K562 (cell line): ENCODE measurements around the gene PPT2. TPM values are rescaled to one million over a fixed set of nuclear protein-coding genes. Genes with fewer than 3 reads are reported as not detected.
A peak's percentile ranks its signal among the peaks of the same experiment; 100 is the strongest.

Experiments
- ATF2 ChIP-seq: sonication (generic); formaldehyde crosslinking; IDR thresholded peaks from 2 replicates; pipeline ENCODE4 v1.8.1; 2022; ENCODE audit warnings: missing genetic modification reagents
- BCOR ChIP-seq: fragments of 450-650 bp; IDR thresholded peaks from 2 replicates; pipeline ENCODE4 v1.6.1; 2016
- CBFA2T3 ChIP-seq: fragments of 450-650 bp; IDR thresholded peaks from 2 replicates; pipeline ENCODE4 v1.6.1; 2017
- ELF1 ChIP-seq: fragments of 200-800 bp; sonication (Bioruptor generic); IDR thresholded peaks from 2 replicates; pipeline ENCODE4 v1.6.1; 2016; ENCODE audit warnings: missing genetic modification characterization, missing compliant biosample characterization
- ELF4 ChIP-seq: fragments of 450-650 bp; formaldehyde crosslinking; IDR thresholded peaks from 2 replicates; pipeline ENCODE4 v1.4.0; 2022; ENCODE audit warnings: missing genetic modification characterization
- FOXJ3 ChIP-seq: sonication (generic); formaldehyde crosslinking; IDR thresholded peaks from 2 replicates; pipeline ENCODE4 v1.4.0; 2020; ENCODE audit warnings: mild to moderate bottlenecking, missing genetic modification reagents
- GATAD2A ChIP-seq: fragments of 450-650 bp; IDR thresholded peaks from 2 replicates; pipeline ENCODE4 v1.6.1; 2017
- HMG20B ChIP-seq: fragments of 250-450 bp; sonication (Bioruptor Pico); IDR thresholded peaks from 2 replicates; pipeline ENCODE4 v1.5.0; 2021; ENCODE audit warnings: mild to moderate bottlenecking
- IFI16 ChIP-seq: fragments of 250-450 bp; sonication (Bioruptor Pico); IDR thresholded peaks from 2 replicates; pipeline ENCODE4 v2.1.2; 2022; ENCODE audit warnings: mild to moderate bottlenecking, inconsistent platforms
- LARP7 ChIP-seq: fragments of 450-650 bp; IDR thresholded peaks from 2 replicates; pipeline ENCODE4 v1.6.1; 2016
- RBFOX2 ChIP-seq: fragments of 200-400 bp; formaldehyde crosslinking; IDR thresholded peaks from 2 replicates; pipeline ENCODE4 v1.6.1; 2017; ENCODE audit warnings: low read depth, mild to moderate bottlenecking, low read length, moderate library complexity
- SMARCE1 ChIP-seq: fragments of 450-650 bp; IDR thresholded peaks from 2 replicates; pipeline ENCODE4 v1.7.1; 2016; ENCODE audit warnings: mild to moderate bottlenecking
- WHSC1 ChIP-seq: IDR thresholded peaks from one replicate; pipeline ENCODE4 v1.6.1; 2012; ENCODE audit warnings: low read length, control low read depth, inconsistent platforms
- ZNF740 ChIP-seq, 3 experiments: fragments of 200-800 bp in 1 of 3; sonication (Bioruptor generic) in 1 of 3; sonication (generic) in 1 of 3; formaldehyde crosslinking in 1 of 3; IDR thresholded peaks; 2 replicates each; pipeline versions ENCODE4 v1.6.1 to v1.8.0; 2016 to 2022; ENCODE audit warnings: mild to moderate bottlenecking in 2 of 3, missing compliant biosample characterization in 2 of 3, missing genetic modification characterization in 2 of 3, missing genetic modification reagents in 1 of 3
- polyA plus RNA-seq, 8 experiments: library from polyadenylated mRNA; depleted of rRNA in 4 of 8; stranded (reverse) in 5 of 8; unstranded in 3 of 8; fragments of >200 nt; fragmentation: Nextera tagmentation in 2 of 8; fragmentation: Illumina TruSeq in 1 of 8; extraction: Ambion mirVana in 2 of 8; extraction: Trizol in 1 of 8; gene quantifications; 2 replicates each; pipeline versions ENCODE4 v1.2.1 to v1.2.3, GENCODE V29; 2011 to 2014; ENCODE audit warnings: inconsistent platforms in 1 of 8, missing spikeins in 1 of 8
- total RNA-seq, 7 experiments: library from RNA; depleted of rRNA in 6 of 7; stranded (reverse); fragments of >200 nt in 6 of 7; fragmentation: Illumina TruSeq in 2 of 7; extraction: Trizol in 2 of 7; gene quantifications; 2 replicates each; pipeline versions ENCODE4 v1.2.1 to v1.2.3, GENCODE V29; 2011 to 2021; ENCODE audit warnings: low replicate concordance in 1 of 7
- TF ChIP-seq, protein P1 (sequence below): sonication (generic); formaldehyde crosslinking; IDR thresholded peaks from 2 replicates; pipeline ENCODE4 v1.8.0; 2023; ENCODE audit warnings: missing genetic modification reagents, mild to moderate bottlenecking, borderline replicate concordance
- TF ChIP-seq, protein P2 (sequence below): IDR thresholded peaks from 2 replicates; pipeline ENCODE4 v1.6.1; 2012; ENCODE audit warnings: low read depth, low read length, improper control_type of control experiment, borderline replicate concordance
- TF ChIP-seq, protein P3 (sequence below): sonication (generic); formaldehyde crosslinking; IDR thresholded peaks from 2 replicates; pipeline ENCODE4 v1.5.0; 2020; ENCODE audit warnings: missing genetic modification reagents

PPT2 gene
- total and polyA plus RNA-seq, 9 of the 15 experiments (the other 6 are each of a cell fraction or from before 2014, with no cell fraction given): 27.4 to 98.8 (median 69.9) TPM

DNA sequence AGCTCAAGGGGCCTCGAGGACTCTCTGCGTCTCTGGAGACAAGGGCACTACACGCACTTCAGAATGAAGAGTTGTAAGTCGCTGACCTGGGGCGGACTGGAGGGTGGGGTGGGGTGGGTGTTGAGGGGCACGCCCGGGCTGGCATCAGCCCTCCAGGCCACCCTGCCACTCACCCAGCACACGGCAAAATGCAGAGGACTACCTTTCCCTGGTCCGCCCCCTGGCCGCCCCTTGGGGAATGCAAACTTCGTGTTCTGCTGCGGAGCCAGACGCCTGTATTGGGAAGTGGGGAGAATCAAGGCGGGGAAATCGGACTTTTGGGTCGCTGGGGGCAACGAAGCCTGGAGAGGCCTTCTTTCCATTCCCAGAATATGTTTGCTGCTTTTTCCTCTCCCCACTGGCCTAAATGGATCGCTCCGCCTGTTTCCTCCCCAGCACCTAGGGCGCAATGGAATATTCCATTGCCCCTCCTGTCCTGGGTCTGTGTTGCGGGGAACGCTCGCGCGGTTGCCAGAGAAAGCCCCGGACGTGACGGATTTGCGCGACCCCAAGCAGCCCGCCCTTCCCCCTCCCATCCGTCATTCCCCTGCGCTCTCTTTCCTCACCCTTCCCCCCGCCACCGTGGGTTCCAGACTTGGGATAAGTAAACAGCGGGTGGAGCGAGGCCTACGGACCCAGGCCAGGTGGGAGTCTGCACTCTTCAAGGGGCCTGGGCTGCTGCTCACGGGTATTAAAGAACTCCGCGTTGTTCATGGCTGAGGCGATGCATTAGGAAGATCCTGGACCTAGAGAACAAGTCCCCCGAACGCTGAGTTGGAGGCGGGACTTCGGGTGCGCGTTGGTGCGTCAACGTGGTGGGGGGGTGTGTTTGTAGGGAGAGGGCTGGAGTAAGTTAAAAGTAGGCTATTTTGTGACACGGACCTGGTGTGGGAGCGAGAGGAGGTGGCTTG is at the start of gene PPT2 (continued):
- TF ChIP-seq, protein P1, sequence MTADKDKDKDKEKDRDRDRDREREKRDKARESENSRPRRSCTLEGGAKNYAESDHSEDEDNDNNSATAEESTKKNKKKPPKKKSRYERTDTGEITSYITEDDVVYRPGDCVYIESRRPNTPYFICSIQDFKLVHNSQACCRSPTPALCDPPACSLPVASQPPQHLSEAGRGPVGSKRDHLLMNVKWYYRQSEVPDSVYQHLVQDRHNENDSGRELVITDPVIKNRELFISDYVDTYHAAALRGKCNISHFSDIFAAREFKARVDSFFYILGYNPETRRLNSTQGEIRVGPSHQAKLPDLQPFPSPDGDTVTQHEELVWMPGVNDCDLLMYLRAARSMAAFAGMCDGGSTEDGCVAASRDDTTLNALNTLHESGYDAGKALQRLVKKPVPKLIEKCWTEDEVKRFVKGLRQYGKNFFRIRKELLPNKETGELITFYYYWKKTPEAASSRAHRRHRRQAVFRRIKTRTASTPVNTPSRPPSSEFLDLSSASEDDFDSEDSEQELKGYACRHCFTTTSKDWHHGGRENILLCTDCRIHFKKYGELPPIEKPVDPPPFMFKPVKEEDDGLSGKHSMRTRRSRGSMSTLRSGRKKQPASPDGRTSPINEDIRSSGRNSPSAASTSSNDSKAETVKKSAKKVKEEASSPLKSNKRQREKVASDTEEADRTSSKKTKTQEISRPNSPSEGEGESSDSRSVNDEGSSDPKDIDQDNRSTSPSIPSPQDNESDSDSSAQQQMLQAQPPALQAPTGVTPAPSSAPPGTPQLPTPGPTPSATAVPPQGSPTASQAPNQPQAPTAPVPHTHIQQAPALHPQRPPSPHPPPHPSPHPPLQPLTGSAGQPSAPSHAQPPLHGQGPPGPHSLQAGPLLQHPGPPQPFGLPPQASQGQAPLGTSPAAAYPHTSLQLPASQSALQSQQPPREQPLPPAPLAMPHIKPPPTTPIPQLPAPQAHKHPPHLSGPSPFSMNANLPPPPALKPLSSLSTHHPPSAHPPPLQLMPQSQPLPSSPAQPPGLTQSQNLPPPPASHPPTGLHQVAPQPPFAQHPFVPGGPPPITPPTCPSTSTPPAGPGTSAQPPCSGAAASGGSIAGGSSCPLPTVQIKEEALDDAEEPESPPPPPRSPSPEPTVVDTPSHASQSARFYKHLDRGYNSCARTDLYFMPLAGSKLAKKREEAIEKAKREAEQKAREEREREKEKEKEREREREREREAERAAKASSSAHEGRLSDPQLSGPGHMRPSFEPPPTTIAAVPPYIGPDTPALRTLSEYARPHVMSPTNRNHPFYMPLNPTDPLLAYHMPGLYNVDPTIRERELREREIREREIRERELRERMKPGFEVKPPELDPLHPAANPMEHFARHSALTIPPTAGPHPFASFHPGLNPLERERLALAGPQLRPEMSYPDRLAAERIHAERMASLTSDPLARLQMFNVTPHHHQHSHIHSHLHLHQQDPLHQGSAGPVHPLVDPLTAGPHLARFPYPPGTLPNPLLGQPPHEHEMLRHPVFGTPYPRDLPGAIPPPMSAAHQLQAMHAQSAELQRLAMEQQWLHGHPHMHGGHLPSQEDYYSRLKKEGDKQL: peak; percentile 96
- peak; percentile 94 for TF ChIP-seq ZNF740 (CRISPR knock-in tag; IDR thresholded peaks at IDR 0.05)
- no peak for TF ChIP-seq ZNF740 (tag; IDR thresholded peaks at IDR 0.05)
- no peak for TF ChIP-seq SMARCE1
- TF ChIP-seq LARP7: 0 out of 2 replicates have a peak, but pooled peaks have one; percentile 69
- TF ChIP-seq RBFOX2: peak; percentile 80
- TF ChIP-seq, protein P2, sequence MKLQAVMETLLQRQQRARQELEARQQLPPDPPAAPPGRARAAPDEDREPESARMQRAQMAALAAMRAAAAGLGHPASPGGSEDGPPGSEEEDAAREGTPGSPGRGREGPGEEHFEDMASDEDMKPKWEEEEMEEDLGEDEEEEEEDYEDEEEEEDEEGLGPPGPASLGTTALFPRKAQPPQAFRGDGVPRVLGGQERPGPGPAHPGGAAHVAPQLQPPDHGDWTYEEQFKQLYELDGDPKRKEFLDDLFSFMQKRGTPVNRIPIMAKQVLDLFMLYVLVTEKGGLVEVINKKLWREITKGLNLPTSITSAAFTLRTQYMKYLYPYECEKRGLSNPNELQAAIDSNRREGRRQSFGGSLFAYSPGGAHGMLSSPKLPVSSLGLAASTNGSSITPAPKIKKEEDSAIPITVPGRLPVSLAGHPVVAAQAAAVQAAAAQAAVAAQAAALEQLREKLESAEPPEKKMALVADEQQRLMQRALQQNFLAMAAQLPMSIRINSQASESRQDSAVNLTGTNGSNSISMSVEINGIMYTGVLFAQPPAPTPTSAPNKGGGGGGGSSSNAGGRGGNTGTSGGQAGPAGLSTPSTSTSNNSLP: no peak
- TF ChIP-seq HMG20B (CRISPR knock-in tag): no peak
- TF ChIP-seq WHSC1: no peak
- TF ChIP-seq ATF2 (CRISPR knock-in tag): no peak
- no peak for TF ChIP-seq ELF1 (tag)
- no peak for TF ChIP-seq GATAD2A
- no peak for TF ChIP-seq ELF4 (CRISPR knock-in tag)
- no peak for TF ChIP-seq CBFA2T3
- TF ChIP-seq FOXJ3 (CRISPR knock-in tag): no peak
- TF ChIP-seq, protein P3, sequence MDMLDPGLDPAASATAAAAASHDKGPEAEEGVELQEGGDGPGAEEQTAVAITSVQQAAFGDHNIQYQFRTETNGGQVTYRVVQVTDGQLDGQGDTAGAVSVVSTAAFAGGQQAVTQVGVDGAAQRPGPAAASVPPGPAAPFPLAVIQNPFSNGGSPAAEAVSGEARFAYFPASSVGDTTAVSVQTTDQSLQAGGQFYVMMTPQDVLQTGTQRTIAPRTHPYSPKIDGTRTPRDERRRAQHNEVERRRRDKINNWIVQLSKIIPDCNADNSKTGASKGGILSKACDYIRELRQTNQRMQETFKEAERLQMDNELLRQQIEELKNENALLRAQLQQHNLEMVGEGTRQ (CRISPR knock-in tag): no peak
- TF ChIP-seq BCOR: no peak
- no peak for TF ChIP-seq IFI16 (CRISPR knock-in tag)
